Naive thymus-derived CD8-positive, alpha-beta T cell (primary cell): Measurements from ENCODE around the gene BSDC1. TPM values are rescaled to one million over a fixed set of nuclear protein-coding genes. Genes with fewer than 3 reads are reported as not detected.

Experiments
- ATAC-seq, 2 donors: fragments of 150-1000 bp; cut with Tn5 transposase in 1 of 2; sonication (Bioruptor Pico), chemical (Tn5 transposase) in 1 of 2; 1 replicate in 1 of 2; 2 replicates in 1 of 2; pipeline ENCODE4 v1.10.0; 2021; ENCODE audit warnings: mild to moderate bottlenecking in 2 of 2, moderate library complexity in 2 of 2
- POLR2A ChIA-PET: fragments of 350-600 bp; sonication (Branson Sonifier 250); formaldehyde crosslinking; loops from one replicate; lab custom pipeline; 2021; ENCODE audit warnings: antibody characterized with exemption; lab: Charles Lee
- DNase-seq, 10 donors: peaks; one replicate each; pipeline versions ENCODE4 v3.0.0 to v3.0.0-alpha.2; 2020 to 2022
- H3K27ac Mint-ChIP-seq, 10 donors: one replicate each; pipeline ENCODE4 v1.8.0; 2020 to 2022; ENCODE audit warnings: mild to moderate bottlenecking in 10 of 10, mixed read lengths in 10 of 10, moderate library complexity in 4 of 10, inconsistent platforms in 1 of 10
- H3K27me3 Mint-ChIP-seq, 5 donors: one replicate each; pipeline ENCODE4 v1.8.0; 2021 to 2022; ENCODE audit warnings: mixed read lengths in 5 of 5
- H3K36me3 Mint-ChIP-seq, 3 donors: one replicate each; pipeline ENCODE4 v1.8.0; 2020 to 2022; ENCODE audit warnings: mixed read lengths in 3 of 3, mild to moderate bottlenecking in 2 of 3, inconsistent platforms in 1 of 3
- H3K4me1 Mint-ChIP-seq, 4 donors: one replicate each; pipeline ENCODE4 v1.8.0; 2021 to 2022; ENCODE audit warnings: mixed read lengths in 4 of 4
- H3K4me3 Mint-ChIP-seq, 10 donors: one replicate each; pipeline ENCODE4 v1.8.0; 2020 to 2022; ENCODE audit warnings: mild to moderate bottlenecking in 10 of 10, mixed read lengths in 10 of 10, moderate library complexity in 6 of 10, inconsistent platforms in 1 of 10
- H3K9me3 Mint-ChIP-seq, 9 donors: one replicate each; pipeline ENCODE4 v1.8.0; 2020 to 2022; ENCODE audit warnings: mixed read lengths in 9 of 9, mild to moderate bottlenecking in 3 of 9, inconsistent platforms in 1 of 9, moderate library complexity in 1 of 9
- polyA plus RNA-seq, 3 donors: library from polyadenylated mRNA; unstranded; fragments of 300-500 nt; fragmentation: Illumina TruSeq; gene quantifications; one replicate each; pipeline ENCODE4 v1.2.3, GENCODE V29; 2021
- total RNA-seq, 8 experiments: library from RNA in 2 of 8; stranded (reverse) in 2 of 8; gene quantifications; one replicate each; pipeline ENCODE4 v1.2.3 and lab custom pipeline; 2021 to 2026

The BSDC1 gene
- total and polyA plus RNA-seq, 5 experiments from 2014 or later = 29.5 to 113 (median 39.6) TPM

GRCh38 chr1:32334274-32334861 is 59.9 kb downstream of the BSDC1 start:
- no peaks in the 10 kb centered on the region for H3K9me3 Mint-ChIP-seq
- peaks cover 0 to 43% (median 8%) of the 10 kb centered on the region in 3 donors for H3K36me3 Mint-ChIP-seq
- peak overlapping the region; percentile 65 to 93 (median 88) for H3K27ac Mint-ChIP-seq
- ATAC-seq (no peak), DNase-seq (no peak)
- H3K4me1 Mint-ChIP-seq = peaks cover 29 to 46% (median 37%) of the 10 kb centered on the region in 4 donors
- POLR2A ChIA-PET = interaction anchor here (0.5 to 6.7 kb wide), 5 partner anchors 12 to 48 kb away, joined by 3 to 147 read pairs (median 3); no protein-coding TSS in a partner anchor
- peak overlapping the region; percentile 80 to 93 (median 87) for H3K4me3 Mint-ChIP-seq
- no peaks in the 10 kb centered on the region for H3K27me3 Mint-ChIP-seq

GRCh38 chr1:32333251-32333963 is 60.8 kb downstream of the BSDC1 start:
- no peaks in the 10 kb centered on the region for H3K9me3 Mint-ChIP-seq
- POLR2A ChIA-PET = interaction anchor here (0.7 to 1.5 kb wide), 8 partner anchors 9 to 93 kb away, joined by 3 to 6 read pairs (median 4); no protein-coding TSS in a partner anchor
- H3K36me3 Mint-ChIP-seq = peaks cover 0 to 52% (median 8%) of the 10 kb centered on the region in 3 donors
- peak overlapping the region in 8 of 10 donors; percentile 59 to 80 (median 72) for H3K4me3 Mint-ChIP-seq
- peaks cover 27 to 38% (median 36%) of the 10 kb centered on the region in 4 donors for H3K4me1 Mint-ChIP-seq
- no peak for DNase-seq
- ATAC-seq = no peak
- no peaks in the 10 kb centered on the region for H3K27me3 Mint-ChIP-seq
- H3K27ac Mint-ChIP-seq = peak overlapping the region; percentile 34 to 90 (median 70)

GRCh38 chr1:32332290-32333079 is 61.8 kb downstream of the BSDC1 start:
- Mint-ChIP-seq H3K27ac (peak overlapping the region in 4 of 10 donors; percentile 24 to 71 (median 36)), H3K4me3 (no peak overlapping the region), H3K27me3 (no peaks in the 10 kb centered on the region), H3K36me3 (peaks cover 0 to 61% (median 14%) of the 10 kb centered on the region in 3 donors), H3K9me3 (no peaks in the 10 kb centered on the region), H3K4me1 (peaks cover 21 to 32% (median 28%) of the 10 kb centered on the region in 4 donors)
- ATAC-seq (no peak), DNase-seq (no peak)
- POLR2A ChIA-PET = interaction anchor here (0.5 to 1.5 kb wide), 10 partner anchors 8 to 144 kb away, joined by 3 to 6 read pairs (median 3); no protein-coding TSS in a partner anchor

GRCh38 chr1:32331549-32331948 is 62.7 kb downstream of the BSDC1 start:
- DNase-seq = no peak

GRCh38 chr1:32330558-32331151 is 63.6 kb downstream of the BSDC1 start:
- Mint-ChIP-seq H3K27me3 (no peaks in the 10 kb centered on the region), H3K4me1 (peaks cover 18 to 24% (median 19%) of the 10 kb centered on the region in 4 donors), H3K27ac (peak overlapping the region in 7 of 10 donors; percentile 22 to 75 (median 44)), H3K9me3 (no peaks in the 10 kb centered on the region), H3K4me3 (no peak overlapping the region), H3K36me3 (peaks cover 0 to 76% (median 14%) of the 10 kb centered on the region in 3 donors)
- DNase-seq (no peak), ATAC-seq (no peak)
- POLR2A ChIA-PET = interaction anchor here (0.8 to 1.4 kb wide), 5 partner anchors 10 to 63 kb away, joined by 3 to 4 read pairs (median 3); partner anchors contain the start of gene BSDC1

More at GRCh38 chr1:32331549-32331948, 62.7 kb downstream of the BSDC1 start:
- no peak for ATAC-seq
- Mint-ChIP-seq H3K9me3 (no peaks in the 10 kb centered on the region), H3K4me1 (peaks cover 18 to 24% (median 19%) of the 10 kb centered on the region in 4 donors), H3K27me3 (no peaks in the 10 kb centered on the region), H3K36me3 (peaks cover 0 to 69% (median 14%) of the 10 kb centered on the region in 3 donors), H3K27ac (peak overlapping the region in 6 of 10 donors; percentile 16 to 71 (median 40)), H3K4me3 (no peak overlapping the region)
- POLR2A ChIA-PET = interaction anchor here (0.6 to 1.5 kb wide), 8 partner anchors 9 to 91 kb away, joined by 3 to 4 read pairs (median 4); partner anchors contain the start of gene BSDC1

GRCh38 chr1:32329931-32330466 is 64.2 kb downstream of the BSDC1 start:
- POLR2A ChIA-PET = interaction anchor here (0.8 to 1.4 kb wide), 2 partner anchors 16 to 64 kb away, joined by 3 to 4 read pairs; partner anchors contain the start of gene BSDC1
- H3K9me3 Mint-ChIP-seq = no peaks in the 10 kb centered on the region
- ATAC-seq = no peak
- H3K27ac Mint-ChIP-seq = peak overlapping the region in 7 of 10 donors; percentile 9 to 83 (median 37)
- DNase-seq = no peak
- peaks cover 0 to 82% (median 14%) of the 10 kb centered on the region in 3 donors for H3K36me3 Mint-ChIP-seq
- H3K4me3 Mint-ChIP-seq = no peak overlapping the region
- H3K4me1 Mint-ChIP-seq = peaks cover 18 to 24% (median 20%) of the 10 kb centered on the region in 4 donors
- H3K27me3 Mint-ChIP-seq = no peaks in the 10 kb centered on the region

DNA sequence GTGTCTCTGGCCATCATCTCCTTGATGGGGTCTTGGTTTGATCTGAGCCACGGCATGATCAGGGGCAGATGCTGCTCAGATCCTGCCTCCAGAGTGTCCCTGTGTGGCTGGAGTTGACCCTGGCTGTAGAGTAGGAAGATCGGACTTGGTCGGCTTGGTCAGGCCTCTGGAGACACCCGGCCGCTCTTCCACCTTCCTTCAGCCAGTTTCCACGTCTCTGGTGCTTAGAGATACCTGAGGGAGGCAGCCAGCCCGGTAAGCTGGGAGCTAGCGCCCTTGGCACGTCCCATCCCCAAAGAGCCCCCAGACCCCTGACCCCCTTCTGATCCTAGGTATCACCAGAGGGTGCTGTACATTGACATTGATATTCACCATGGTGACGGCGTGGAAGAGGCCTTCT is 67.0 kb downstream of the BSDC1 start:
- ATAC-seq = no peak
- Mint-ChIP-seq H3K4me1 (peaks cover 7 to 30% (median 18%) of the 10 kb centered on the region in 4 donors), H3K27ac (no peak overlapping the region), H3K27me3 (no peaks in the 10 kb centered on the region), H3K36me3 (peaks cover 0 to 74% (median 14%) of the 10 kb centered on the region in 3 donors), H3K4me3 (no peak overlapping the region), H3K9me3 (no peaks in the 10 kb centered on the region)
- POLR2A ChIA-PET = interaction anchor here (1.2 kb wide), 1 partner anchor 24 kb away, joined by 4 read pairs; no protein-coding TSS in a partner anchor
- DNase-seq = no peak

DNA sequence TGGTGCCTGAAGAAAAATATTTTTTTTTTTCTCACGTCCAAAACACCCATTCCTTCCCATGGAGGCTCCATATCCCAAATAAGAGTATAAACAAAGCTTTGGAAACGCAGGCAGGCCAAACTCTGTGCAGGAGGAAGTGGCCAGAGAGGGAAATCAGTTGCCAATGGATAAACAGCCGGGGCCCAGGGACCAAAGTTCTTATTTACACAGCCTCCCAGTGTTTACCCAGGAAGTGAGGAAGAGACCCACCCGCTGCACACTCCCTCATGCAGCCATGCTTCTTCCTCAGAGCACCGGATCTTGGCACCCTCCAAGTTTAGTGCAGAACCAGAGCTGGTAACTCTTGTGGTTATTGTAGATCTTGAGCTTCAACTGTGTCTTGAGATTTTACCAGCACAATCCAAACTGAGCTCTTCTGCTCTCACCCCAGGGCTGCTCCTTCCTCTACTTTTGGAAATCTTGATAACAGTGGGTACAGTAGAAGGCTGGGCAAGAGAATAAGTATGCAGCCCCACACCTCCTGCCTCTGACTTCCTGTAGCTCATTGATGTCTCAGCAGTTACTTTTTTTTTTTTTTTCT is 72.4 kb downstream of the BSDC1 start:
- H3K27ac Mint-ChIP-seq = peak overlapping the region; percentile 67 to 94 (median 91)
- POLR2A ChIA-PET = interaction anchor here (0.6 to 4.5 kb wide), 26 partner anchors 10 to 344 kb away, joined by 3 to 44 read pairs (median 5); partner anchors contain the start of genes BSDC1, HDAC1, IQCC and LCK
- peak in 6 of 10 donors; percentile 16 to 55 (median 36) for DNase-seq
- peaks cover 14 to 54% (median 36%) of the 10 kb centered on the region in 4 donors for H3K4me1 Mint-ChIP-seq
- ATAC-seq = peak; percentile 90 to 91
- peak overlapping the region; percentile 62 to 88 (median 72) for H3K4me3 Mint-ChIP-seq
- H3K9me3 Mint-ChIP-seq = no peaks in the 10 kb centered on the region
- H3K27me3 Mint-ChIP-seq = no peaks in the 10 kb centered on the region
- peaks cover 0 to 47% (median 0%) of the 10 kb centered on the region in 3 donors for H3K36me3 Mint-ChIP-seq

DNA sequence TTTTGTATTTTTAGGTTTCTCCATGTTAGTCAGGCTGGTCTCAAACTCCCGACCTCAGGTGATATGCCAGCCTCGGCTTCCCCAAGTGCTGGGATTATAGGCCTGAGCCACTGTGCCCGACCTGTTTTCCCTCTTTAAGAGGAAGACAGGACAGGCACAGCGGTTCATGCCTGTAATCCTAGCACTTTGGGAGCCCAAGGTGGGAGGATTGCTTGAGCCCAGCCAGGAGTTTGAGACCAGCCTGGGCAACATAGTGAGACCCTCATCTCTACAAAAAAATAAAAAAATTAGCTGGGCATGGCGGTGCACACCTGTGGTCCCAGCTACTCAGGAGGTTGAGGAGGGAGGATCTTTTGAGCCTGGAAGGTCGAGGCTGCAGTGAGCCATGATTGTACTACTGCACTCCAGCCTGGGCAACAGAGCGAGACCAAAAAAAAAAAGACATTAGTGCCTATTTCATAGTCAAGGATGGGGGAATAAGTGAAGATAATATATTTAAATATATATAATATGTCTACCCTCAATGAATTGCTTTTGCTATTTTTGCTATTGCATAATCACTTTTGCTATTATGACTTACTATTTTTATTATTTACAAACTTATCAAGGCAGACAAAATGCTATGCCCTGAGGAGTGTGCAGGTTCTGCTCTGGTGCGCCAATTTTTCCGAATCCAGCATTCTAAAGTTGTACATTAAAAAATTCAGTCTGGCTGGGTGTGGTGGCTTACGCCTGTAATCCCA is 75.9 kb downstream of the BSDC1 start:
- DNase-seq (no peak), ATAC-seq (no peak)
- Mint-ChIP-seq H3K4me1 (peaks cover 19 to 53% (median 45%) of the 10 kb centered on the region in 4 donors), H3K27ac (peak overlapping the region in 7 of 10 donors; percentile 37 to 80 (median 44)), H3K36me3 (peaks cover 0 to 48% (median 0%) of the 10 kb centered on the region in 3 donors), H3K9me3 (no peaks in the 10 kb centered on the region), H3K27me3 (no peaks in the 10 kb centered on the region), H3K4me3 (no peak overlapping the region)
- POLR2A ChIA-PET = interaction anchor here (0.7 kb wide), 1 partner anchor 44 kb away, joined by 3 read pairs; no protein-coding TSS in a partner anchor

DNA sequence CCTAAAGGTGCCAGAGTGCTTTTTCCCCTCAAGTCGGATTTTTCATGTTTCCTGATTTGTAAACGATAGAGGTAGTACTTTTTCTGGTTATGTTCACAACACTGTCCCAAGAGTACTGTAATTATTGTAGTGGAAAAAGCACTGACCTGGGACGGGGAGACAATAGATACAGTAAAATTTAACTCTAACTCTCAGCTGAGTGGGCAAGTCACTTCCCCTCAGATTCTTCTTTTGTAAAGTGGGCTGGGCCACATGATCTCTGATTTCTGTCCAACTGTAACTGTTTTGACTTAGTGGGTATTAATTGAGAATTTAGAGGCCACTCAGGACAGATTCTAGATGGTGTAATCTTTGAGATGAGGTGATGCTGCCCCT is 77.4 kb downstream of the BSDC1 start:
- Mint-ChIP-seq H3K36me3 (peaks cover 0 to 51% (median 0%) of the 10 kb centered on the region in 3 donors), H3K4me3 (peak overlapping the region in 1 of 10 donors; percentile 5), H3K9me3 (no peaks in the 10 kb centered on the region), H3K27ac (peak overlapping the region in 8 of 10 donors; percentile 21 to 81 (median 68)), H3K4me1 (peaks cover 15 to 46% (median 34%) of the 10 kb centered on the region in 4 donors), H3K27me3 (no peaks in the 10 kb centered on the region)
- DNase-seq (no peak), ATAC-seq (no peak)
- POLR2A ChIA-PET = no interaction called here
